WTC11 (cell line): ENCODE results near the gene GNG13. TPM values are rescaled to one million over a fixed set of nuclear protein-coding genes. Genes with fewer than 3 reads are reported as not detected.

Experiments used
- ATAC-seq: fragments of 200-7000 bp; cut with Tn5 transposase; 2 replicates; pipeline ENCODE4 v1.10.0; 2021; ENCODE audit warnings: mild to moderate bottlenecking, moderate library complexity
- CTCF ChIA-PET: fragments of 300-600 bp; sonication (Branson Sonifier 250); formaldehyde crosslinking; loops from one replicate; lab custom pipeline; 2021; ENCODE audit warnings: antibody characterized with exemption; lab: Charles Lee
- POLR2A ChIA-PET: fragments of 350-600 bp; sonication (Branson Sonifier 250); formaldehyde crosslinking; loops from one replicate; lab custom pipeline; 2021; ENCODE audit warnings: antibody characterized with exemption; lab: Charles Lee
- DNase-seq: peaks from one replicate; pipeline ENCODE4 v3.0.0; 2021; ENCODE audit warnings: low spot score
- H3K27ac Mint-ChIP-seq: 2 replicates; pipeline ENCODE4 v1.8.0; 2021; ENCODE audit warnings: mixed read lengths
- H3K27me3 Mint-ChIP-seq: 2 replicates; pipeline ENCODE4 v1.8.0; 2021; ENCODE audit warnings: low read depth, mild to moderate bottlenecking, moderate library complexity, mixed read lengths
- H3K36me3 Mint-ChIP-seq: 2 replicates; pipeline ENCODE4 v1.8.0; 2021; ENCODE audit warnings: mixed read lengths
- H3K4me1 Mint-ChIP-seq: 2 replicates; pipeline ENCODE4 v1.8.0; 2022; ENCODE audit warnings: mixed read lengths
- H3K4me3 Mint-ChIP-seq: 2 replicates; pipeline ENCODE4 v1.8.0; 2021; ENCODE audit warnings: mild to moderate bottlenecking, moderate library complexity, mixed read lengths
- H3K9me3 Mint-ChIP-seq: 2 replicates; pipeline ENCODE4 v1.8.0; 2021; ENCODE audit warnings: mixed read lengths
- AFF4 ChIP-seq: sonication (generic); formaldehyde crosslinking; IDR thresholded peaks from 2 replicates; pipeline ENCODE4 v1.8.1; 2023; ENCODE audit warnings: mild to moderate bottlenecking, missing genetic modification reagents, borderline replicate concordance
- ATF6 ChIP-seq: sonication (generic); formaldehyde crosslinking; IDR thresholded peaks from 2 replicates; pipeline ENCODE4 v1.8.1; 2023; ENCODE audit warnings: mild to moderate bottlenecking, missing genetic modification reagents
- CBFB ChIP-seq: sonication (generic); formaldehyde crosslinking; IDR thresholded peaks from 2 replicates; pipeline ENCODE4 v1.8.1; 2022; ENCODE audit warnings: mild to moderate bottlenecking, low read depth, missing genetic modification reagents
- CTCF ChIP-seq: fragments of 200-600 bp; IDR thresholded peaks from 2 replicates; pipeline ENCODE4 v1.8.0; 2022; ENCODE audit warnings: antibody characterized with exemption
- FOXP4 ChIP-seq: sonication (generic); formaldehyde crosslinking; IDR thresholded peaks from 2 replicates; pipeline ENCODE4 v1.8.0; 2022; ENCODE audit warnings: mild to moderate bottlenecking, missing genetic modification reagents
- NR2C2 ChIP-seq: sonication (generic); formaldehyde crosslinking; IDR thresholded peaks from 2 replicates; pipeline ENCODE4 v1.8.0; 2022; ENCODE audit warnings: mild to moderate bottlenecking, missing genetic modification reagents
- USF1 ChIP-seq: sonication (generic); formaldehyde crosslinking; IDR thresholded peaks from 2 replicates; pipeline ENCODE4 v1.8.0; 2022; ENCODE audit warnings: mild to moderate bottlenecking, missing genetic modification reagents
- USF2 ChIP-seq: sonication (generic); formaldehyde crosslinking; IDR thresholded peaks from 2 replicates; pipeline ENCODE4 v1.8.1; 2023; ENCODE audit warnings: mild to moderate bottlenecking, missing genetic modification reagents, moderate library complexity
- microRNA-seq: library from miRNA; unstranded; fragments of <30 nt; microRNA quantifications from one replicate; pipeline ENCODE4 v1.2.0, GENCODE V29; 2022; ENCODE audit warnings: borderline number of aligned reads
- total RNA-seq: library from RNA; stranded (reverse); gene quantifications from 3 replicates; pipeline ENCODE4 v1.2.3, GENCODE V29; 2021

GNG13 gene
- total RNA-seq, 1 experiment from 2014 or later: not detected

GRCh38 chr16:750485-750884 is 50.0 kb downstream of the GNG13 start (continued):
- no peak for TF ChIP-seq AFF4 (CRISPR knock-in tag)
- no peak for TF ChIP-seq USF2 (CRISPR knock-in tag)

GRCh38 chr16:749010-749409 is 51.5 kb downstream of the GNG13 start:
- ATAC-seq (no peak), DNase-seq (no peak)
- no peak overlapping the region for H3K27ac Mint-ChIP-seq
- POLR2A ChIA-PET: interaction anchor here (0.6 kb wide), 1 partner anchor 40 kb away, joined by 3 read pairs; no protein-coding TSS in a partner anchor
- peaks cover 30% of the 10 kb centered on the region for H3K4me1 Mint-ChIP-seq
- no peaks in the 10 kb centered on the region for H3K36me3 Mint-ChIP-seq
- TF ChIP-seq NR2C2 (CRISPR knock-in tag) (no peak), CTCF (no peak), USF1 (CRISPR knock-in tag) (no peak), ATF6 (CRISPR knock-in tag) (no peak), CBFB (CRISPR knock-in tag) (no peak), FOXP4 (CRISPR knock-in tag) (no peak)
- H3K9me3 Mint-ChIP-seq: no peaks in the 10 kb centered on the region
- no peak overlapping the region for H3K4me3 Mint-ChIP-seq
- CTCF ChIA-PET: interaction anchor here (0.6 to 3.5 kb wide), 5 partner anchors 8 to 248 kb away, joined by 3 to 21 read pairs (median 3); partner anchors contain the start of genes CHTF18, CIAO3 and RPUSD1
- H3K27me3 Mint-ChIP-seq: no peaks in the 10 kb centered on the region

Small RNA genes lying within 50 kb of the gene (microRNA-seq; reads per million reads assigned to microRNA genes)
- gene MIR662: not detected

Other genes starting within 250 kb of the GNG13 start
- 0.72 to 1.1 TPM (median 0.94 TPM) in 3 replicates for gene PRR35, start 240.3 kb downstream of the GNG13 start, total RNA-seq
- gene NHLRC4, start 233.7 kb downstream of the GNG13 start, total RNA-seq: 0.76 to 0.92 TPM (median 0.87 TPM) in 3 replicates
- gene PIGQ, start 230.8 kb downstream of the GNG13 start, total RNA-seq: 57.7 to 63.7 TPM (median 60.8 TPM) in 3 replicates
- 22.5 to 28.0 TPM (median 26.2 TPM) in 3 replicates for gene RAB40C, start 210.7 kb downstream of the GNG13 start, total RNA-seq
- 12.3 to 18.6 TPM (median 17.3 TPM) in 3 replicates for gene WFIKKN1, start 169.7 kb downstream of the GNG13 start, total RNA-seq
- 115 to 121 TPM (median 115 TPM) in 3 replicates for gene METTL26, start 164.4 kb downstream of the GNG13 start, total RNA-seq
- gene MCRIP2, start 158.9 kb downstream of the GNG13 start, total RNA-seq: 63.3 to 76.0 TPM (median 66.7 TPM) in 3 replicates
- 66.2 to 75.8 TPM (median 69.6 TPM) in 3 replicates for gene WDR90, start 151.4 kb downstream of the GNG13 start, total RNA-seq
- gene RHOT2, start 132.6 kb downstream of the GNG13 start, total RNA-seq: 245 to 285 TPM (median 250 TPM) in 3 replicates
- 6.7 to 8.2 TPM (median 6.7 TPM) in 3 replicates for gene RHBDL1, start 125.1 kb downstream of the GNG13 start, total RNA-seq
- gene STUB1, start 120.3 kb downstream of the GNG13 start, total RNA-seq: 79.0 to 88.2 TPM (median 85.8 TPM) in 3 replicates
- gene JMJD8, start 116.4 kb downstream of the GNG13 start, total RNA-seq: 59.6 to 63.4 TPM (median 61.2 TPM) in 3 replicates
- gene WDR24, start 110.3 kb downstream of the GNG13 start, total RNA-seq: 25.5 to 28.2 TPM (median 26.3 TPM) in 3 replicates
- 22.7 to 28.6 TPM (median 27.3 TPM) in 3 replicates for gene FBXL16, start 94.9 kb downstream of the GNG13 start, total RNA-seq
- 30.9 to 64.3 TPM (median 61.4 TPM) in 3 replicates for gene METRN, start 85.6 kb downstream of the GNG13 start, total RNA-seq
- 40.6 to 43.1 TPM (median 43.0 TPM) in 3 replicates for gene ANTKMT, start 79.6 kb downstream of the GNG13 start, total RNA-seq
- 19.4 to 20.8 TPM (median 20.2 TPM) in 3 replicates for gene CCDC78, start 74.3 kb downstream of the GNG13 start, total RNA-seq
- gene HAGHL, start 73.6 kb downstream of the GNG13 start, total RNA-seq: 38.4 to 41.7 TPM (median 39.4 TPM) in 3 replicates
- gene CIAO3, start 59.7 kb downstream of the GNG13 start, total RNA-seq: 32.8 to 50.9 TPM (median 32.8 TPM) in 3 replicates
- 0.20 to 0.55 TPM (median 0.46 TPM) in 3 replicates for gene MSLN, start 40.0 kb downstream of the GNG13 start, total RNA-seq
- gene RPUSD1, start 12.4 kb downstream of the GNG13 start, total RNA-seq: 35.0 to 45.1 TPM (median 36.6 TPM) in 3 replicates
- gene CHTF18, start 12.1 kb downstream of the GNG13 start, total RNA-seq: 177 to 183 TPM (median 181 TPM) in 3 replicates
- gene LMF1, start 170.2 kb upstream of the GNG13 start, total RNA-seq: 10.5 to 13.0 TPM (median 10.8 TPM) in 3 replicates
- 10.2 to 12.3 TPM (median 10.9 TPM) in 3 replicates for gene SOX8, start 181.0 kb upstream of the GNG13 start, total RNA-seq